ENCODE measurements around the gene C16orf90. TPM values are rescaled to one million over a fixed set of nuclear protein-coding genes. Genes with fewer than 3 reads are reported as not detected.
A peak's percentile ranks its signal among the peaks of the same experiment; 100 is the strongest.

C16orf90 gene
- total and polyA plus RNA-seq, 9 donors: not detected

- H3K27me3 ChIP-seq (ENCODE audit: control insufficient read depth, insufficient read depth, low read length): no peaks in the 10 kb centered on the region
- no peak overlapping the region for H3K27ac ChIP-seq (ENCODE audit: low read length)
- H3K9me3 ChIP-seq (replicated peaks; ENCODE audit: control insufficient read depth, low read depth, low read length): no peaks in the 10 kb centered on the region
- WGBS (ENCODE audit: insufficient coverage): 86% methylated on average over 8 of the region's 8 CpGs
- no peak overlapping the region for H3K4me3 ChIP-seq (ENCODE audit: low read length)
- peaks cover 11% of the 10 kb centered on the region for H3K4me1 ChIP-seq (ENCODE audit: control insufficient read depth, insufficient read depth, low read length)
- peaks cover 42% of the 10 kb centered on the region for H3K36me3 ChIP-seq (ENCODE audit: control insufficient read depth, insufficient read depth, low read length)
- DNase-seq: no peak
Measured at GRCh38 chr16:3467182-3467581, 28.1 kb downstream of the C16orf90 start.

GRCh38 chr16:3465911-3466584, 29.2 kb downstream of the C16orf90 start:
- peaks cover 36% of the 10 kb centered on the region for H3K36me3 ChIP-seq (ENCODE audit: control insufficient read depth, insufficient read depth, low read length)
- no peak overlapping the region for H3K27ac ChIP-seq (ENCODE audit: low read length)
- H3K4me3 ChIP-seq (ENCODE audit: low read length): no peak overlapping the region
- WGBS (ENCODE audit: insufficient coverage): 85% methylated on average over 15 of the region's 21 CpGs
- peaks cover 17% of the 10 kb centered on the region for H3K4me1 ChIP-seq (ENCODE audit: control insufficient read depth, insufficient read depth, low read length)
- DNase-seq: no peak
- H3K9me3 ChIP-seq (replicated peaks; ENCODE audit: control insufficient read depth, low read depth, low read length): no peaks in the 10 kb centered on the region
- no peaks in the 10 kb centered on the region for H3K27me3 ChIP-seq (ENCODE audit: control insufficient read depth, insufficient read depth, low read length)

- H3K4me1 ChIP-seq (ENCODE audit: control insufficient read depth, insufficient read depth, low read length): peaks cover 22% of the 10 kb centered on the region
- peaks cover 36% of the 10 kb centered on the region for H3K36me3 ChIP-seq (ENCODE audit: control insufficient read depth, insufficient read depth, low read length)
- H3K27me3 ChIP-seq (ENCODE audit: control insufficient read depth, insufficient read depth, low read length): no peaks in the 10 kb centered on the region
- no peak for DNase-seq
- WGBS (ENCODE audit: insufficient coverage): 88% methylated on average over 11 of the region's 12 CpGs
- no peaks in the 10 kb centered on the region for H3K9me3 ChIP-seq (replicated peaks; ENCODE audit: control insufficient read depth, low read depth, low read length)
- no peak overlapping the region for H3K4me3 ChIP-seq (ENCODE audit: low read length)
- no peak overlapping the region for H3K27ac ChIP-seq (ENCODE audit: low read length)
Measured at GRCh38 chr16:3465301-3465700, 30.0 kb downstream of the C16orf90 start.

- no peak overlapping the region for H3K4me3 ChIP-seq (ENCODE audit: low read length)
- no peaks in the 10 kb centered on the region for H3K27me3 ChIP-seq (ENCODE audit: control insufficient read depth, insufficient read depth, low read length)
- H3K9me3 ChIP-seq (replicated peaks; ENCODE audit: control insufficient read depth, low read depth, low read length): no peaks in the 10 kb centered on the region
- no peak overlapping the region for H3K27ac ChIP-seq (ENCODE audit: low read length)
- peaks cover 52% of the 10 kb centered on the region for H3K4me1 ChIP-seq (ENCODE audit: control insufficient read depth, insufficient read depth, low read length)
- 75% methylated on average over 2 of the region's 8 CpGs for WGBS (ENCODE audit: insufficient coverage)
- no peak for DNase-seq
- H3K36me3 ChIP-seq (ENCODE audit: control insufficient read depth, insufficient read depth, low read length): peaks cover 9% of the 10 kb centered on the region
Measured at GRCh38 chr16:3461151-3461550, 34.1 kb downstream of the C16orf90 start.

- H3K4me3 ChIP-seq (ENCODE audit: low read length): no peak overlapping the region
Measured at GRCh38 chr16:3460585-3460984, 34.7 kb downstream of the C16orf90 start.

GRCh38 chr16:3460121-3460520, 35.2 kb downstream of the C16orf90 start:
- DNase-seq: no peak
- Histone ChIP-seq H3K27ac (ENCODE audit: low read length) (peak overlapping the region; percentile 42), H3K36me3 (ENCODE audit: control insufficient read depth, insufficient read depth, low read length) (no peaks in the 10 kb centered on the region), H3K4me3 (ENCODE audit: low read length) (no peak overlapping the region), H3K27me3 (ENCODE audit: control insufficient read depth, insufficient read depth, low read length) (no peaks in the 10 kb centered on the region), H3K9me3 (replicated peaks; ENCODE audit: control insufficient read depth, low read depth, low read length) (no peaks in the 10 kb centered on the region), H3K4me1 (ENCODE audit: control insufficient read depth, insufficient read depth, low read length) (peaks cover 56% of the 10 kb centered on the region)
- no CpG with 5 or more reads among the region's 7 CpGs for WGBS (ENCODE audit: insufficient coverage)

More at GRCh38 chr16:3460585-3460984, 34.7 kb downstream of the C16orf90 start:
- H3K27ac ChIP-seq (ENCODE audit: low read length): no peak overlapping the region
- no peak for DNase-seq
- 86% methylated on average over 5 of the region's 8 CpGs for WGBS (ENCODE audit: insufficient coverage)
- no peaks in the 10 kb centered on the region for H3K9me3 ChIP-seq (replicated peaks; ENCODE audit: control insufficient read depth, low read depth, low read length)
- peaks cover 3% of the 10 kb centered on the region for H3K36me3 ChIP-seq (ENCODE audit: control insufficient read depth, insufficient read depth, low read length)
- H3K4me1 ChIP-seq (ENCODE audit: control insufficient read depth, insufficient read depth, low read length): peaks cover 56% of the 10 kb centered on the region
- H3K27me3 ChIP-seq (ENCODE audit: control insufficient read depth, insufficient read depth, low read length): no peaks in the 10 kb centered on the region

GRCh38 chr16:3459401-3460090, 35.7 kb downstream of the C16orf90 start:
- peak overlapping the region; percentile 85 for H3K27ac ChIP-seq (ENCODE audit: low read length)
- H3K4me1 ChIP-seq (ENCODE audit: control insufficient read depth, insufficient read depth, low read length): peaks cover 54% of the 10 kb centered on the region
- H3K9me3 ChIP-seq (replicated peaks; ENCODE audit: control insufficient read depth, low read depth, low read length): no peaks in the 10 kb centered on the region
- no peak for DNase-seq
- H3K36me3 ChIP-seq (ENCODE audit: control insufficient read depth, insufficient read depth, low read length): no peaks in the 10 kb centered on the region
- peak overlapping the region; percentile 62 for H3K4me3 ChIP-seq (ENCODE audit: low read length)
- 62% methylated on average over 8 of the region's 9 CpGs for WGBS (ENCODE audit: insufficient coverage)
- H3K27me3 ChIP-seq (ENCODE audit: control insufficient read depth, insufficient read depth, low read length): no peaks in the 10 kb centered on the region

GRCh38 chr16:3458852-3459361, 36.4 kb downstream of the C16orf90 start:
- Histone ChIP-seq H3K36me3 (ENCODE audit: control insufficient read depth, insufficient read depth, low read length) (no peaks in the 10 kb centered on the region), H3K4me3 (ENCODE audit: low read length) (peak overlapping the region; percentile 62), H3K4me1 (ENCODE audit: control insufficient read depth, insufficient read depth, low read length) (peaks cover 48% of the 10 kb centered on the region), H3K27me3 (ENCODE audit: control insufficient read depth, insufficient read depth, low read length) (no peaks in the 10 kb centered on the region), H3K9me3 (replicated peaks; ENCODE audit: control insufficient read depth, low read depth, low read length) (no peaks in the 10 kb centered on the region), H3K27ac (ENCODE audit: low read length) (peak overlapping the region; percentile 85)
- DNase-seq: no peak
- WGBS (ENCODE audit: insufficient coverage): 10% methylated on average over 7 of the region's 10 CpGs

GRCh38 chr16:3458278-3458851, 36.9 kb downstream of the C16orf90 start:
- Histone ChIP-seq H3K27me3 (ENCODE audit: control insufficient read depth, insufficient read depth, low read length) (no peaks in the 10 kb centered on the region), H3K9me3 (replicated peaks; ENCODE audit: control insufficient read depth, low read depth, low read length) (no peaks in the 10 kb centered on the region), H3K4me3 (ENCODE audit: low read length) (peak overlapping the region; percentile 62), H3K4me1 (ENCODE audit: control insufficient read depth, insufficient read depth, low read length) (peaks cover 47% of the 10 kb centered on the region), H3K27ac (ENCODE audit: low read length) (peak overlapping the region; percentile 85), H3K36me3 (ENCODE audit: control insufficient read depth, insufficient read depth, low read length) (no peaks in the 10 kb centered on the region)
- DNase-seq: peak; percentile 48
- under 1% methylated on average over 41 of the region's 47 CpGs for WGBS (ENCODE audit: insufficient coverage)

Measured in muscle of leg (tissue), 11 donors.